GM18499 (cell line): ENCODE data around the gene ACOT13.
"Not testable (repeated sequence)": the region's sequence is repeated elsewhere in the genome, so short reads cannot be mapped to it uniquely, and the experiment has no call there.

Experiments
- ATAC-seq: cut with Tn5 transposase; IDR thresholded peaks from one replicate; pipeline ENCODE4 v1.9.1; 2021; ENCODE audit warnings: moderate number of reproducible peaks; ENCODE audit not compliant: insufficient read depth, unreplicated experiment

ACOT13 gene

GRCh38 chr6:24660105-24660504 lies 6.8 kb upstream of the ACOT13 start:
- ATAC-seq = no peak

- not testable (repeated sequence) for ATAC-seq
Measured at GRCh38 chr6:24661759-24662158, 5.1 kb upstream of the ACOT13 start.

DNA sequence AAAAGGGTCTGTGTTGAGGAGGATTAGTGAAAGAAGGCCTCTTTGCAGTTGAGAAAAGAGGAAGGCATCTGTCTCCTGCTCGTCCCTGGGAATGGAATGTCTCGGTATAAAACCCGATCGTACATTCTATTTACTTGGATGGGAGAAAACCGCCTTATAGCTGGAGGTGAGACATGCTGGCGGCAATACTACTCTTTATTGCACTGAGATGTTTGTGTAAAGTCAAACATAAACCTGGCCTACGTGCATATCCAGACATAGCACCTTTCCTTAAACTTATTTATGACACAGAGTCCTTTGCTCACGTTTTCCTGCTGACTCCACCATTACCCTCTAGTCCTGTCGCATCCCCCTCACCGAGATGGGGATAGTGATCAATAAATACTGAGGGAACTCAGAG lies 4.6 kb upstream of the ACOT13 start:
- ATAC-seq = no peak

- no peak for ATAC-seq
Measured at GRCh38 chr6:24663189-24663588, 3.7 kb upstream of the ACOT13 start.

DNA sequence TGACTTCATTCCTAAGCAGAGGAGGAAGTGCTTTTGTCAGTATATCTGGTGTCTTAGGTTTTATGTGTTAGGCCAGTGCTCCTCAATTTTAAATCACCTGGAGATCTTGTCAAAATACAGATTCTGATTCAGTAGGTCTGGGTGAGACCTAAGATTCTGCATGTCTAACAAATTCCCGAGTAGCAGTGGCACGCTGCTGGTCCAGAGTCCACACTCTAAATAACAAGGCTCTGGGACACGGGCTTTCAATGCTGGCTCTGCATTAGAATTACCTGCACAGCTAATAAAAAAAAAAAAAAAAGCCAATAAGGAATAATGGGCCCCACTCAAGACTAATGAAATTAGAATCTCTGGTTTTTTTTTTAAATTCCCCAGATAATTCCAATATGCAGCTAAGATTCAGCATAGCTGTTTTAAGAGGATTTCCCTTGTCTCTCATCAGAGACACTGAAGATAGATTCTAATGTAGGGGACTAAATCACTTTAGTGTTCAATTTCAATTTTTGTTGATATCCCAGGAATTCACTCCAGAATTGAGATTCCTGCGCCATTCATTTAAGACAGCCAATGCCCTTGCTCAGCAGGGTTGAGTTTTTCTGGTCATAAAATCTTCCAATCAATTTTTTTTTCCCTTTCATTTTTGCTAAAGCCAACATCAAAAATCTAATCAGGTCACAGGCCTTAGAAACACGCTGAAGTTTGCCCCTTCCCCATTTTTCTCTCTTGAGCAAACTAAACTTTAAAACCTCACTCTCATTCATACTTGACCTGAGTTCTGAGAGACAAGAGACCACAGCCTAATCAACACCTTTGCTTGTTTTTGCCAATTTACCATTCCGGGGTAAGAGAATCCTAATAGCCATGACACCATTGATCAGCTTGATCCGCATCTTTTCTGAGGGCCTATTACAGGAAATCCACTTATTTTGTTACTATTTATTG lies 2.6 kb upstream of the ACOT13 start:
- ATAC-seq = no peak

DNA sequence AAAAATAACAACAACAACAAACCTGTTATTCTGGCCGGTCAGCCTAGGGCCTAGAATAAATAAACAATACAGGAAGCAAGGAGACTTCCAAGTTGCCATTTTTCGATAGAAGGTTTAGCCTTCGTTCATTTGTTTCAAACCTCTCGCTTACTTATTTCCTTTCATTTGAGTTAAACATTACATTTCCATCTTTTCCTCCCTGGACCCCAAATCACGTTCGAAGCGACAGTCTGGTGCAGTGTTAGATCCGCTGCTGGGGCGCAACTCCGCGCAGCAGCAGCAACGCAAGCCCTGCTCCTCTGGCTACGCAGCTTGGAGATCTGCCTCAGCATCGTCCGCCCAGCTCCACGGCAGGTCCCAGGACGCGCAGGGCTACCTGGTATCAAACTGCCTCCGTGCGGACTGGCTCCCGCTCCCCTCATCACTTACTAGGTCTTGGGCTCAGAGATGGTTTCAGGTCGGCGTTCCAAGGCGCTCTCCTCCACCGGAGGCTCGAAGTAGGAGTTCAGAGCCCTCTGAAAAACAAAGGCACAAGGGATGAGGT lies 708 bp upstream of the ACOT13 start:
- ATAC-seq = peak; percentile 21

GRCh38 chr6:24667378-24667803 lies 514 bp downstream of the ACOT13 start:
- ATAC-seq = peak; percentile 17

DNA sequence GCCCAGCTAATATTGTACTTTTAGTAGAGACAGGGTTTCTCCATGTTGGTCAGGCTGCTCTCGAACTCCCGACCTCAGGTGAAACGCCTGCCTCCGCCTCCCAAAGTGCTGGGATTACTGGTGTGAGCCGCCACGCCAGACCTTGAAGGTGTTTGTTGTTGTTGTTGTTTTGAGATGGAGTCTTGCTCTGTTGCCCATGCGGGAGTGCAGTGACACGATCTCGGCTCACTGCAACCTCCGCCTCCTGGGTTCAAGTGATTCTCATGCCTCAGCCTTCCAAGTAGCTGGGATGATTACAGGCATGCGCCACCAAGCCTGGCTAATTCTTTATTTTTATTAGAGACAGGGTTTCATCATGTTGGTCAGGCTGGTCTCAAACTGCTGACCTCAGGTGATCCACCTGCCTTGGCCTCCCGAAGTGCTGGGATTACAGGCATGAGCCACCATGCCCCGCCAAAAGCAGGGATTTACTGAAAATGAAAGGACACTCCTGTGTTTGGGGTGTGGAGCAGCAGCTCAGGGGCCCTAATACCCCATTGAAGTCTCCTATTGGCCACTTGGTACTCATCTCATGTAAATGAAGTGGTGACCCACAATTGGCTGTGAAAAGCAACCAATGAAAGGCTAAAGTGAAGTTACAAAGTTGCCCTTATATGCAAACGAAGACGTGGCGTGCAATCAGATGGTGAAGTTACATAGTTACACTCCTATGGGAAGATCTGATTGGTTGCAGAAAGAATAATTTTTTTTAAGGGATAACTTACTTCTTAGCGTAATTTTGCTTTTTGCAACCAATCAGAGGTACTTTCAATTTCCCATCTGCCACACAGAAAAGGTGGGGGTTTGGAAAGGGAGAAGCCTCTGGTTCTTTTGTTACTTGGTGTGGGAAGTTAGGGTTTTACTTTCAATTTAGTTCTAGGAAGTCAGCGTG lies 1.5 kb downstream of the ACOT13 start:
- not testable (repeated sequence) for ATAC-seq

GRCh38 chr6:24668997-24669361 lies 2.1 kb downstream of the ACOT13 start:
- ATAC-seq = no peak

- ATAC-seq = not testable (repeated sequence)
Measured at GRCh38 chr6:24670492-24670891, 3.6 kb downstream of the ACOT13 start.

GRCh38 chr6:24671077-24671476 lies 4.2 kb downstream of the ACOT13 start:
- not testable (repeated sequence) for ATAC-seq

DNA sequence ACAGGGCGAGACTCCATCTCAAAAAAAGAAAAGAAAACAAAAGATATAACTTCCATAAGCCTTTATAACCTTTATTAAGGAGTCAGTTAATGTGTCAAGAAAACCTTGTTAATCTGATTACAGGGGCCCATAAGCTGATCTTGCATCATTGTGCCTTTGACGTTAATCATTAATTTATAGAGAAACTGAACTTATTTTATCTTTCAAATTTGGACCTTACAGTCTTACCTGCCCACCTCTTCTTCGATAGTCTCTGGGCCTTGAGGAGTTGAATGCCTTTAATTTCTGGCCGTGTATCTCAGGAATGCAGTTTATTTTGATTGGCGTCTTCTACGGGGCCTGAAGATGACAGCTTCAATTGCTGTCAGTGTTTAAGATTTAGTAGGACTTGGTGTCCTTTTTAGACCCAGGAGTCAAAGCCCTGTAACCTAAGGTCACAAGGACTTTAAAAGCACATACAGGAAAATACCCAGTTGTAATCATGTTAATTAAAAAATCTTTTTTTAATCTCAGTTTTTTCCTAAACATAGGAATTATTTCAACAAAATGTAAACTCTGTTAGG lies 5.8 kb downstream of the ACOT13 start:
- ATAC-seq = no peak

- ATAC-seq = no peak
Measured at GRCh38 chr6:24673625-24674024, 6.7 kb downstream of the ACOT13 start.

- ATAC-seq = not testable (repeated sequence)
Measured at GRCh38 chr6:24678792-24679352, 12.0 kb downstream of the ACOT13 start.

- no peak for ATAC-seq
Measured at GRCh38 chr6:24680582-24680981, 13.7 kb downstream of the ACOT13 start.

GRCh38 chr6:24683297-24684296 lies 16.7 kb downstream of the ACOT13 start:
- no peak for ATAC-seq

- no peak for ATAC-seq
Measured at GRCh38 chr6:24686408-24686807, 19.5 kb downstream of the ACOT13 start.

GRCh38 chr6:24686946-24687345 lies 20.1 kb downstream of the ACOT13 start:
- ATAC-seq = no peak

DNA sequence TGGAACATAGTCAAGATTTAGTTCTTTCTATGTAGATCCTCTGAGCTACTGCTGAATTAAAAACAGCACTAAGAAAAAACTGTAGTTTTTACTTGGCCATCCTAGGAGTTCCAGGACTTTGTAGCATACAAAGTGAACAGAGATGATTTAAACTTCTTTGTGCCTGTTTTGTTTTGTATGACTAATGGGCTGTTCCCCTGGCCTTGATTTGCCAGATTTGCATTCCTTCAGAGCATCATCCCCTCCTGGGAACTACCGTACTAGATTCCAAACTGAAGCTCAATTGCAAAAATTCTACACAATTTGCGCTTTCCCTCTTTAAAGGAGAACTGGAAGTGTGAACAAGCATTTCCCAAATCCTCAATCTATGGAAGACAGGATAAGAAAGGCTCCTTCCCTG lies 23.1 kb downstream of the ACOT13 start:
- ATAC-seq = no peak
